ACC112 (cell line): ENCODE results near the gene RAG1.
"Not testable (repeated sequence)": the region's sequence is repeated elsewhere in the genome, so short reads cannot be mapped to it uniquely, and the experiment has no call there.

ENCODE experiments used
- H2AFZ ChIP-seq: fragments of 200-600 bp; sonication (generic); one replicate; pipeline ENCODE4 v1.6.0; 2017; ENCODE audit warnings: antibody characterized with exemption, low read length; ENCODE audit not compliant: unreplicated experiment
- H3K27ac ChIP-seq: fragments of 200-600 bp; sonication (generic); 2 replicates; pipeline ENCODE4 v1.5.1; 2014; ENCODE audit warnings: low read depth, mild to moderate bottlenecking, antibody characterized with exemption, low read length, moderate library complexity
- H3K27me3 ChIP-seq: fragments of 200-600 bp; sonication (generic); 2 replicates; pipeline ENCODE4 v1.6.1; 2014; ENCODE audit warnings: mild to moderate bottlenecking, antibody characterized with exemption, low read length, moderate library complexity, mixed read lengths; ENCODE audit not compliant: insufficient read depth
- H3K36me3 ChIP-seq: fragments of 200-600 bp; sonication (generic); 2 replicates; pipeline ENCODE4 v1.6.1; 2016; ENCODE audit warnings: mild to moderate bottlenecking, antibody characterized with exemption, low read length, moderate library complexity, mixed read lengths; ENCODE audit not compliant: insufficient read depth
- H3K4me1 ChIP-seq: fragments of 200-600 bp; sonication (generic); one replicate; pipeline ENCODE4 v1.6.1; 2016; ENCODE audit warnings: low read length, mixed read lengths; ENCODE audit not compliant: insufficient read depth, unreplicated experiment, control insufficient read depth
- H3K4me3 ChIP-seq: fragments of 200-600 bp; sonication (generic); 2 replicates; pipeline ENCODE4 v1.5.1; 2014; ENCODE audit warnings: mild to moderate bottlenecking, low read depth, low read length
- H3K79me2 ChIP-seq: fragments of 200-600 bp; sonication (generic); one replicate; pipeline ENCODE4 v1.6.0; 2016; ENCODE audit warnings: low read length; ENCODE audit not compliant: control insufficient read depth, unreplicated experiment, insufficient read depth

RAG1 gene

GRCh38 chr11:36567694-36568093 lies at the start of gene RAG1:
Gene RAG1, plus strand, starts transcription at chr11:36568007. Its CDS starts 5,298 bp downstream, at chr11:36573305.
- Histone ChIP-seq H3K79me2 (no peaks in the 10 kb centered on the region), H3K4me3 (no peak within 1 kb of the TSS), H3K4me1 (no peaks in the 10 kb centered on the region), H3K27me3 (peaks cover 94% of the 10 kb centered on the region), H3K36me3 (no peaks in the 10 kb centered on the region), H3K27ac (no peak within 1 kb of the TSS), H2AFZ (no peak within 1 kb of the TSS)

DNA sequence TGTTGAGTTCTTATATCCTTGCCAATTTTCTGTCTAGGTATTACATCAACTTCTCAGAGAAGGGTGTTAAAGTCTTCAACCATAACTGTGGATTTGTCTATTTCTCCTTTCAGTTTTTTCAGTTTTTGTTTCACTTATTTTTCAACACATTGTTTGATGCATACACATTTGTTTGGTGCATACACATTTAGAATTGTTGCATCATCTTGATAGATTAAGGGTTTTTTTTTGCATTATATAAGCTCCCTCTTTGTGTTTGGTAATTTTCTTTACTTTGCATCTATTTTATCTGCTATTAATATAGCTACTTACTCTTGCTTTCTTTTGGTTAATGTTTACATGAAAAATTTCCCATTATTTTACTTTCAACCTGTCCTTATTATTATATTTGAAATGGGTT lies 37.0 kb upstream of the RAG1 start:
- Histone ChIP-seq H3K4me1 (no peaks in the 10 kb centered on the region), H3K36me3 (no peaks in the 10 kb centered on the region), H3K4me3 (no peak overlapping the region), H3K27me3 (peaks cover 13% of the 10 kb centered on the region), H2AFZ (no peak overlapping the region), H3K79me2 (no peaks in the 10 kb centered on the region), H3K27ac (no peak overlapping the region)

DNA sequence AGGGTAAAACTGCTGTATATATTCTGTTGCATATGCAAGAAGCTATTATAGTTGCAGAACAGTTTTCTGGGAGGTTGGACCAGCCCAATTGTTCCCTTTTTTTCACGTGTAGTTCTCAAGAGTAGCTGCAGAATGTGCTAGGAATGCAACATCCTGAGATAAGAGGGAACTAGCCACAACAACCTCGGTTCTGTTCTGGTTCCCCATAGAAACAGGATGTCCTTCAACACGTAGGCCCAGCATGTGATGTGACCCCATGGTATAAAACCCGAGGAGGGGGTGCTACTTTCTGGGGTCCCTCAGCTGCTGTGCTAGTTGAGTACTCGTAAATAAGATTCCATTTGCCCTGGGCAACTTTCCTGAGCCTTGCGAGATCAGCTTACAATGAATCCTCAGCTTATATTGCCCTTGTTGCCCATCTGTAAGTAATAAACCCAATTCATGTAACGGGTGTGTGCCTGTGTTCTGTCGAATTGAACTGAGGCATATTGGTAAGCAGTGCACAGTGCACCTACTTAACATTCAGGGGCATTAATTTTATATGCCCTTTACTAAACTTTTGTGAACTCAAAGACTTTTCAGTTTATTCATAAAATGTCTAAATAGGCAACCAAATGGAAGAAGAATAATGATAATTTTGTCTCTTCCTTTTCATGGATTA lies 34.7 kb upstream of the RAG1 start:
- H3K27ac ChIP-seq: no peak overlapping the region
- H3K27me3 ChIP-seq: peaks cover 15% of the 10 kb centered on the region
- H3K36me3 ChIP-seq: no peaks in the 10 kb centered on the region
- no peak overlapping the region for H3K4me3 ChIP-seq
- no peaks in the 10 kb centered on the region for H3K79me2 ChIP-seq
- H2AFZ ChIP-seq: no peak overlapping the region
- no peaks in the 10 kb centered on the region for H3K4me1 ChIP-seq

DNA sequence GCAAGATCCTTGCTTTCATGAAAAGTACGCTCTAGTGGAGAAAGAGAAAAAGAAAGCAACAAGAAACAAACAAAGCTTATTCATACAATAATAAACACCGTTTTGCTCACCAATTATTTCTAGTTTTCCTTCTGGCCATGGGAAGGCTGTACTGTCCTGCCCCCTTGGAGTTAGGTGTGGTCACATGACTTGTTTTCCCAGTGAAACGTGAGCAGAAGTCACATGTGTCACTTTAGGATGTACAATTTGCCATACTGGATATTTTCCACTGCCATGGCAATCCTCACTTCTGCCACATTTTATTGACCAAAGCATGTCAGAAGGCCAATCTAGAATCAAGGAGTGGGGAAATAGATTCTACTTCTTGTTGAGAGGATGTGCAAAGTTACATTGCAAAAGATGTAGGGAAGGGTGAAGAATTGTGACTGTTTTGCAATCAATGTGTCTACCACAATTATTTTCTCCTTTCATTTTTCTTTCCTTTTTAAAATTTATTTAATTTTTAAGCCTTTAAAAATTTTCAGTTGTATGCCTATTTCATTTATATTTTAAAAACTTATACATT lies 33.4 kb upstream of the RAG1 start:
- peak overlapping the region; percentile 32 for H2AFZ ChIP-seq
- H3K4me3 ChIP-seq: no peak overlapping the region
- H3K27ac ChIP-seq: no peak overlapping the region
- no peaks in the 10 kb centered on the region for H3K79me2 ChIP-seq
- no peaks in the 10 kb centered on the region for H3K36me3 ChIP-seq
- H3K4me1 ChIP-seq: no peaks in the 10 kb centered on the region
- peaks cover 15% of the 10 kb centered on the region for H3K27me3 ChIP-seq

GRCh38 chr11:36540998-36541397 lies 26.8 kb upstream of the RAG1 start:
- Histone ChIP-seq H3K27ac (no peak overlapping the region), H3K4me1 (no peaks in the 10 kb centered on the region), H3K36me3 (no peaks in the 10 kb centered on the region), H3K4me3 (no peak overlapping the region), H3K79me2 (no peaks in the 10 kb centered on the region), H3K27me3 (peaks cover 45% of the 10 kb centered on the region), H2AFZ (no peak overlapping the region)

DNA sequence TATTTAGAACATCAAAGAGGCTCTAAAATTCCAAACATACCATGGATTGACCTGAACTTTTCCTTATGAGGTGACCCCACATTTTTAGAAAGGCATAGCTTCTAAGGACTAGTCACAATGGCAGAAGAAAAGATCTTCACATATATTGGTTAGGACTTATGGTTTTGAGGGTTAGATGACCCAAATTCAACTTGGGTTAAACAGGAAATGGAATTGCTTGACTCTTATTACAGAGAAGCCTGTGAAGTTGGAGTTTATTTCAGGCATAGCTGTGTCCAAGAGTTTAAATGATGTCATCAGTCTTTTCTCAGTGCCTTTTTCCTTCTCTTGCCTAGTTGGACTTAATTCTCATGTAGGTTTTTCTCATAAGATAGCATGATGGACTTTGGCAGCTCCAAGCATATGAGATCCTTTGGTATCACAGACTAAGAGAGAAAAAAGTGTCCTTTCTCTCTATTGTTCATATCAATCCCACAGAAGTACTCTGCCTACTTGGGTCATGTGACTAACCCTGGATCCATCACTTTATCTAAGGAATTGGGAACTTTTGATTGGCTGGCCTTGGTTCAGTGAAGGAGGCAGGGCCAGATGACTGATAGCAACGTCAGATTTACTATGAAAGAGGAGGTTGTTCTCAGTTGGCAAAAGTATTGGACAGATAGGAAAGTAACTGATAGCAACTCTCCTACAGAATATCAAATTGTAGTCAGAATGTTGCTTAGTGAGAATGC lies 17.3 kb upstream of the RAG1 start:
- Histone ChIP-seq H3K4me1 (no peaks in the 10 kb centered on the region), H3K4me3 (no peak overlapping the region), H3K27ac (no peak overlapping the region), H2AFZ (no peak overlapping the region), H3K27me3 (peaks cover 19% of the 10 kb centered on the region), H3K79me2 (no peaks in the 10 kb centered on the region), H3K36me3 (no peaks in the 10 kb centered on the region)

GRCh38 chr11:36557390-36557789 lies 10.4 kb upstream of the RAG1 start:
- not testable (repeated sequence) for H3K36me3 ChIP-seq, H3K79me2 ChIP-seq, H3K4me1 ChIP-seq, H3K4me3 ChIP-seq, H2AFZ ChIP-seq, H3K27ac ChIP-seq
- peaks cover 39% of the 10 kb centered on the region for H3K27me3 ChIP-seq

GRCh38 chr11:36557991-36558390 lies 9.8 kb upstream of the RAG1 start:
- Histone ChIP-seq H3K79me2 (no peaks in the 10 kb centered on the region), H3K4me1 (no peaks in the 10 kb centered on the region), H2AFZ (no peak overlapping the region), H3K27ac (no peak overlapping the region), H3K27me3 (peaks cover 45% of the 10 kb centered on the region), H3K4me3 (peak overlapping the region; percentile 64), H3K36me3 (no peaks in the 10 kb centered on the region)

DNA sequence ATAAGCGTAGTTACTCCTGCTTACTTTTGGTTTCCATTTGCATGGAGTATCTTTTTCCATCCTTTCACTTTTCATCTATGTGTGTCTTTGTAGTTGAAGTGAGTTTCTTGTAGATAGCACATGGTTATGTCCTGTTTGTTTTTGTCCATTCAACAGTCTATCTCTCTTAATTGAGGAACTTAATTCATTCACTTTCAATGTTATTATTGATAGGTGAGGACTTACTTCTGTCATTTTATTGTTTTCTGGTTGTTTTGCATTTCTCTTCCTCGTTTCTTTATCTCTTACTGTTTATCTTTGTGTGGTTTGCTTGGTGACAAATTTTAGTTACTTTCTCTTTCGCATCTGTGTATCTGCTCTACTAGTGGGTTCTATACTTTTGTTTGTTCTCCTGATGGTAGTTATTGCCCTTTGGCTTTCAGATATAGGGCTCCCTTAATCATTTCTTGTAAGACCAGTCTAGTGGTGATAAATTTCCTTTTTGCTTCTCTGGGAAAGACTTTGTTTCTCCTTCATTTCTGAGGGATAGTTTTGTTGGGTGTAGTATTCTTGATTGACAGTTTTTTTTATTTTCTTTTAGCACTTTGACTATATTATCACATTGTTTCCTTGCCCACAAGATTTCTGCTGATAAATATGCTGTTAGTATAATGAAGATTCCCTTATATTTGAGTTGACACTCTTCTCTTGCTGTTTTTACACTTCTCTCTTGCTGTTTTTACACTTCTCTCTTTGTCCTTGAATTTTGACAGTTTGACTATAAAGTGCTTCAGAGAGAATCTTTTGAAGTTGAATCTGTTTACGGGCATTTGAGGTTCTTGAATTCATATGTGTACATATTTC lies 9.0 kb upstream of the RAG1 start:
- Histone ChIP-seq H3K27me3 (peaks cover 51% of the 10 kb centered on the region), H3K79me2 (no peaks in the 10 kb centered on the region), H3K27ac (no peak overlapping the region), H3K4me3 (peak overlapping the region; percentile 64), H3K36me3 (no peaks in the 10 kb centered on the region), H3K4me1 (no peaks in the 10 kb centered on the region), H2AFZ (no peak overlapping the region)

- Histone ChIP-seq H2AFZ (peak overlapping the region; percentile 86), H3K79me2 (no peaks in the 10 kb centered on the region), H3K36me3 (no peaks in the 10 kb centered on the region), H3K4me3 (peak overlapping the region; percentile 73), H3K27me3 (peaks cover 96% of the 10 kb centered on the region), H3K27ac (no peak overlapping the region), H3K4me1 (no peaks in the 10 kb centered on the region)
Measured at GRCh38 chr11:36564376-36565030, 3.3 kb upstream of the RAG1 start.
